H1 (cell line): Measurements from ENCODE around the gene KLF14. TPM values are rescaled to one million over a fixed set of nuclear protein-coding genes. Genes with fewer than 3 reads are reported as not detected.

ENCODE experiments used
- CTCF ChIA-PET: fragments of 300-600 bp; sonication (Branson Sonifier 250); formaldehyde crosslinking; loops from one replicate; lab custom pipeline; 2021; ENCODE audit not compliant: partially characterized antibody; lab: Charles Lee
- POLR2A ChIA-PET: fragments of 300-600 bp; sonication (Branson Sonifier 250); formaldehyde crosslinking; loops from one replicate; lab custom pipeline; 2021; ENCODE audit warnings: inconsistent platforms; ENCODE audit not compliant: partially characterized antibody; lab: Charles Lee
- DNase-seq, 2 experiments: peaks; one replicate each; pipeline versions ENCODE4 v3.0.0 to v3.0.0-alpha.2; 2010 to 2022; ENCODE audit warnings: low spot score in 2 of 2, low read depth in 1 of 2, mixed read lengths in 1 of 2
- FAIRE-seq: peaks from 2 replicates; lab custom pipeline; 2011; peaks lifted over from hg19 to GRCh38; lab: Jason Lieb, UNC
- H2AFZ ChIP-seq: 2 replicates; pipeline ENCODE4 v1.8.1; 2012; ENCODE audit warnings: low read length, inconsistent platforms
- H2AK5ac ChIP-seq: 2 replicates; pipeline ENCODE4 v1.6.1; 2013; ENCODE audit warnings: low read depth, low read length
- H2BK120ac ChIP-seq: replicated peaks from 2 replicates; pipeline ENCODE3; 2013; ENCODE audit warnings: low read depth, low read length, inconsistent platforms
- H2BK12ac ChIP-seq: 2 replicates; pipeline ENCODE4 v1.6.1; 2013; ENCODE audit warnings: low read depth, low read length
- H2BK15ac ChIP-seq: 2 replicates; pipeline ENCODE4 v1.6.1; 2013; ENCODE audit warnings: low read length
- H2BK20ac ChIP-seq: 2 replicates; pipeline ENCODE4 v1.6.1; 2013; ENCODE audit warnings: low read length
- H2BK5ac ChIP-seq: 2 replicates; pipeline ENCODE4 v1.6.1; 2013; ENCODE audit warnings: low read depth, low read length
- H3K14ac ChIP-seq: 2 replicates; pipeline ENCODE4 v1.6.1; 2013; ENCODE audit warnings: inconsistent platforms; ENCODE audit not compliant: insufficient read length
- H3K18ac ChIP-seq: 2 replicates; pipeline ENCODE4 v1.6.1; 2013; ENCODE audit warnings: low read length; ENCODE audit errors: extremely low read depth
- H3K23ac ChIP-seq: 2 replicates; pipeline ENCODE4 v1.6.1; 2013; ENCODE audit warnings: inconsistent platforms; ENCODE audit not compliant: insufficient read length
- H3K23me2 ChIP-seq: 2 replicates; pipeline ENCODE4 v1.6.1; 2013; ENCODE audit warnings: low read depth, low read length
- H3K27ac ChIP-seq: 2 replicates; pipeline ENCODE4 v1.6.1; 2011; ENCODE audit warnings: low read depth, low read length, inconsistent platforms
- H3K27me3 ChIP-seq, 4 experiments: replicated peaks in 1 of 4; 1 replicate in 1 of 4; 2 replicates in 3 of 4; pipeline versions ENCODE4 v1.6.1 to v1.8.1; 2011 to 2013; ENCODE audit warnings: low read length in 3 of 4, mild to moderate bottlenecking in 3 of 4, inconsistent platforms in 2 of 4, mixed read lengths in 2 of 4, moderate library complexity in 1 of 4; ENCODE audit not compliant: control insufficient read depth in 3 of 4, insufficient read depth in 3 of 4; ENCODE audit errors: extremely low read depth in 1 of 4
- H3K36me3 ChIP-seq, 4 experiments: 2 replicates each; pipeline versions ENCODE4 v1.6.1 to v1.8.1; 2011 to 2013; ENCODE audit warnings: mild to moderate bottlenecking in 4 of 4, low read length in 3 of 4, moderate library complexity in 2 of 4, control low read depth in 1 of 4, inconsistent platforms in 1 of 4; ENCODE audit not compliant: insufficient read depth in 4 of 4, control insufficient read depth in 2 of 4
- H3K4ac ChIP-seq: replicated peaks from 2 replicates; pipeline ENCODE3; 2013; ENCODE audit warnings: low read length, low read depth, mixed read lengths, inconsistent platforms; ENCODE audit not compliant: insufficient read length
- H3K4me1 ChIP-seq, 4 experiments: replicated peaks in 1 of 4; 1 replicate in 1 of 4; 2 replicates in 3 of 4; pipeline versions ENCODE4 v1.6.1 to v1.8.1; 2011 to 2013; ENCODE audit warnings: low read length in 3 of 4, inconsistent platforms in 2 of 4, mixed read lengths in 1 of 4; ENCODE audit not compliant: insufficient read depth in 4 of 4, control insufficient read depth in 3 of 4
- H3K4me2 ChIP-seq, 2 experiments: 2 replicates each; pipeline versions ENCODE4 v1.6.1 to v1.8.1; 2011 to 2013; ENCODE audit warnings: low read depth in 2 of 2, low read length in 2 of 2, control low read depth in 1 of 2, inconsistent platforms in 1 of 2, mild to moderate bottlenecking in 1 of 2; ENCODE audit not compliant: insufficient read depth in 1 of 2
- H3K4me3 ChIP-seq, 4 experiments: fragments of 200-600, 300-600 bp in 1 of 4; sonication (generic), shearing (Covaris generic), sonication (Bioruptor Twin) in 1 of 4; 2 replicates each; pipeline versions ENCODE4 v1.5.1 to v1.8.1; 2011 to 2016; ENCODE audit warnings: low read length in 4 of 4, low read depth in 3 of 4, control low read depth in 2 of 4, inconsistent platforms in 2 of 4, mild to moderate bottlenecking in 2 of 4, mixed read lengths in 1 of 4, moderate library complexity in 1 of 4; ENCODE audit not compliant: insufficient read depth in 2 of 4; ENCODE audit errors: extremely low read depth in 1 of 4
- H3K56ac ChIP-seq: replicated peaks from 2 replicates; pipeline ENCODE3; 2013; ENCODE audit warnings: low read depth, mild to moderate bottlenecking, mixed read lengths, low read length, inconsistent platforms; ENCODE audit not compliant: insufficient read length
- H3K79me1 ChIP-seq: 2 replicates; pipeline ENCODE4 v1.6.1; 2013; ENCODE audit warnings: low read depth, low read length, control low read depth
- H3K79me2 ChIP-seq, 2 experiments: 2 replicates each; pipeline versions ENCODE4 v1.6.1 to v1.8.1; 2012 to 2013; ENCODE audit warnings: low read length in 2 of 2, mild to moderate bottlenecking in 2 of 2, inconsistent platforms in 1 of 2; ENCODE audit not compliant: insufficient read depth in 2 of 2, control insufficient read depth in 1 of 2
- H3K9ac ChIP-seq, 4 experiments: replicated peaks in 1 of 4; 1 replicate in 1 of 4; 2 replicates in 3 of 4; pipeline versions ENCODE4 v1.6.1 to v1.8.1; 2011 to 2013; ENCODE audit warnings: low read depth in 3 of 4, low read length in 3 of 4, control low read depth in 2 of 4, mild to moderate bottlenecking in 2 of 4, moderate library complexity in 2 of 4, inconsistent platforms in 1 of 4; ENCODE audit errors: extremely low read depth in 1 of 4
- H3K9me3 ChIP-seq, 2 experiments: 2 replicates each; pipeline versions ENCODE4 v1.6.1 to v1.8.1; 2012 to 2013; ENCODE audit warnings: mild to moderate bottlenecking in 2 of 2, moderate library complexity in 2 of 2, control low read depth in 1 of 2, inconsistent platforms in 1 of 2, low read depth in 1 of 2, low read length in 1 of 2, mixed read lengths in 1 of 2; ENCODE audit not compliant: insufficient read depth in 2 of 2
- H4K20me1 ChIP-seq, 2 experiments: replicated peaks in 1 of 2; 2 replicates each; pipeline versions ENCODE3 to v1.8.1; 2011 to 2013; ENCODE audit warnings: inconsistent platforms in 2 of 2, low read length in 2 of 2, mild to moderate bottlenecking in 1 of 2; ENCODE audit not compliant: insufficient read depth in 2 of 2, control insufficient read depth in 1 of 2
- H4K5ac ChIP-seq: 2 replicates; pipeline ENCODE4 v1.6.1; 2013; ENCODE audit warnings: low read length, low read depth, mixed read lengths, inconsistent platforms; ENCODE audit not compliant: insufficient read length
- H4K8ac ChIP-seq: 2 replicates; pipeline ENCODE4 v1.8.0; 2013; ENCODE audit warnings: mild to moderate bottlenecking, moderate library complexity, low read length, inconsistent platforms; ENCODE audit not compliant: insufficient read depth; ENCODE audit errors: extremely low read depth
- H4K91ac ChIP-seq: replicated peaks from 2 replicates; pipeline ENCODE3; 2013; ENCODE audit warnings: low read length, mixed read lengths, inconsistent platforms; ENCODE audit not compliant: insufficient read length
- CBX5 ChIP-seq: fragments of 300-800, 300-1000 bp; sonication (generic); IDR thresholded peaks from 2 replicates; pipeline ENCODE4 v1.7.1; 2016; ENCODE audit warnings: antibody characterized with exemption, low read length, low read depth
- CHD1 ChIP-seq: IDR thresholded peaks from 2 replicates; pipeline ENCODE4 v1.6.1; 2012; ENCODE audit warnings: low read depth, low read length, improper control_type of control experiment
- CHD2 ChIP-seq: IDR thresholded peaks from 2 replicates; pipeline ENCODE4 v1.6.1; 2012; ENCODE audit warnings: low read length, improper control_type of control experiment
- GTF2F1 ChIP-seq: IDR thresholded peaks from 2 replicates; pipeline ENCODE4 v1.6.1; 2012; ENCODE audit warnings: low read depth, low read length, improper control_type of control experiment, borderline replicate concordance
- PHF8 ChIP-seq: fragments of 200-600 bp; sonication (generic); conservative IDR thresholded peaks from 2 replicates; pipeline ENCODE4 v1.7.1; 2012; ENCODE audit warnings: low read depth, mild to moderate bottlenecking, inconsistent platforms, low read length, moderate library complexity
- POLR2A ChIP-seq, 2 experiments: IDR thresholded peaks; 1 replicate in 1 of 2; 2 replicates in 1 of 2; pipeline ENCODE4 v1.6.1; 2011; ENCODE audit warnings: low read depth in 2 of 2, low read length in 2 of 2, mild to moderate bottlenecking in 2 of 2; ENCODE audit errors: control extremely low read depth in 1 of 2
- RXRA ChIP-seq: IDR thresholded peaks from 2 replicates; pipeline ENCODE4 v1.6.1; 2011; ENCODE audit warnings: low read depth, mild to moderate bottlenecking, low read length, moderate library complexity; ENCODE audit not compliant: insufficient read depth
- SIX5 ChIP-seq: IDR thresholded peaks from 2 replicates; pipeline ENCODE4 v1.6.1; 2011; ENCODE audit warnings: mild to moderate bottlenecking, low read depth, low read length
- TEAD4 ChIP-seq: IDR thresholded peaks from 2 replicates; pipeline ENCODE4 v1.6.1; 2012; ENCODE audit warnings: low read depth, low read length, inconsistent platforms, mixed read lengths
- ZNF274 ChIP-seq: IDR thresholded peaks from 2 replicates; pipeline ENCODE4 v1.7.0; 2012; ENCODE audit warnings: low read length, borderline replicate concordance; ENCODE audit errors: extremely low read depth
- WGBS, 2 experiments: shearing (Covaris generic) in 1 of 2; methylation state at CpG; one replicate each; pipeline versions ENCODE4 v1.1.6 to v1.1.7; 2013 to 2015; ENCODE audit warnings: low lambda C conversion rate in 2 of 2, mixed read lengths in 2 of 2, inconsistent platforms in 1 of 2, low coverage in 1 of 2, missing lambda C conversion rate in 1 of 2; ENCODE audit not compliant: insufficient replicate concordance in 2 of 2, insufficient coverage in 1 of 2, insufficient read length in 1 of 2; ENCODE audit errors: extremely low coverage in 1 of 2, missing lambda C conversion rate in 1 of 2; 5-methylcytosine and 5-hydroxymethylcytosine counted together
- polyA plus RNA-seq, 7 experiments: library from polyadenylated mRNA; depleted of rRNA in 3 of 7; stranded (reverse) in 5 of 7; unstranded in 2 of 7; fragments of >200 nt in 5 of 7; fragments of 200-250 nt in 2 of 7; gene quantifications; 1 replicate in 5 of 7; 2 replicates in 1 of 7; 4 replicates in 1 of 7; pipeline versions ENCODE4 v1.2.1 to v1.2.3, GENCODE V29; 2011 to 2013; ENCODE audit warnings: missing spikeins in 2 of 7, mixed read lengths in 2 of 7
- total RNA-seq: library from RNA; stranded (reverse); fragmentation: NEBNext Ultra II Directional; extraction: Animal tissue kit (Norgen Biotek cat#: 25700); gene quantifications from 2 replicates; pipeline ENCODE4 v1.2.1, GENCODE V29; 2021
- TF ChIP-seq, protein P1 (sequence below), 3 experiments: IDR thresholded peaks; 1 replicate in 2 of 3; 2 replicates in 1 of 3; pipeline versions ENCODE4 v1.5.1 to v1.6.1; 2011; ENCODE audit warnings: low read length in 3 of 3, mild to moderate bottlenecking in 3 of 3, inconsistent platforms in 2 of 3, low read depth in 1 of 3, moderate library complexity in 1 of 3; ENCODE audit not compliant: insufficient read depth in 1 of 3; ENCODE audit errors: control extremely low read depth in 1 of 3

The KLF14 gene
- total and polyA plus RNA-seq, 2 of the 8 experiments (the other 6 are each of a cell fraction or from before 2014, with no cell fraction given) = 0.02 TPM; not detected in 1

DNA sequence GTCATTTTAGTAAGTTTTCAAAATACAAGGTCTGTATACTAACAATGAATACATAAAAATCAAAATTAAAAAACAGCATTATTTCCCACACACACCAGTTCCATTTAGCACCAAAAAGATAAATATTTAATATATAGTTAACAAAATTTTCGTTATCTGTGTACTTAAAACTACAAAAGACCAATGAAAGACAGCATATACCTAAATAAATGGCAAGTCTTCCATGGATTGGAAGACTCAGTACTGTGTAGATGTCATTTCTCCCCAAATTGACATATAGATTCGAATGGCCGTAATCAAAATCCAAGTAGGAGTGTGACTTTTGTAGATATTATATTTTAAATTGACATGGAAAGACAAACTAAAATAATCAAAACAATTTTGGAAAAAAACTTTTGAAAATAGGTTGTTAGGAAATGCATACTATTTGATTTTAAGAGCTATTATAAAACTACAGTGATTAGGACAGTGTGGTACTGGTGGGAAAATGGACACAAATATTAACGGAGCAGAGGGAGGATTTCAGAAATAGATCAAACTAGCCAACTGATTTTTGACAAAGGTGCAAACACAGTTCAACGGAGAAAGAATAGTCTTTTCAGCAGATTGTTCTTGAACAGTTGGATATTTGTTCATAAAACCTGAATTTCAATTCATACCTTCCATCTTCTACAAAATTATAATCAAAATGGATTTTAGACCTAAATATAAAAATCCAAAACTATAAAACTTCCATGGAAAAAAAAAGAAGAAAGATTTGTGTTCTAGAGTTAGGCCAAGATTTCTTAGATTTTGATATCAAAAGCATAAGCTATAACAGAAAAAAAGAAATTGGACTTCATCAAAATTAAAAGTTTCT lies 14.8 kb upstream of the KLF14 start:
- no peaks in the 10 kb centered on the region for H3K79me2 ChIP-seq
- no peak overlapping the region for H4K5ac ChIP-seq
- no peaks in the 10 kb centered on the region for H3K79me1 ChIP-seq
- H3K4ac ChIP-seq = no peak overlapping the region
- no peak overlapping the region for H3K56ac ChIP-seq
- H2AK5ac ChIP-seq = no peak overlapping the region
- no peaks in the 10 kb centered on the region for H3K36me3 ChIP-seq
- H3K9me3 ChIP-seq = no peaks in the 10 kb centered on the region
- H4K20me1 ChIP-seq = no peaks in the 10 kb centered on the region
- POLR2A ChIA-PET = no interaction called here
- FAIRE-seq (no peak), DNase-seq (no peak)
- H3K23me2 ChIP-seq = no peaks in the 10 kb centered on the region
- WGBS, 2 experiments = 87% methylated on average over 5 of the region's 5 CpGs; no CpG with 5 or more reads in 1 of the 2 experiments
- H4K8ac ChIP-seq = no peak overlapping the region
- H4K91ac ChIP-seq = no peak overlapping the region
- H3K14ac ChIP-seq = no peak overlapping the region
- no peak overlapping the region for H3K4me3 ChIP-seq
- no peak overlapping the region for H3K23ac ChIP-seq
- H3K4me2 ChIP-seq = no peak overlapping the region
- no peak overlapping the region for H3K9ac ChIP-seq
- H3K27me3 ChIP-seq = no peaks in the 10 kb centered on the region
- no peak overlapping the region for H2AFZ ChIP-seq
- no peak overlapping the region for H3K18ac ChIP-seq
- no peak overlapping the region for H3K27ac ChIP-seq
- no peaks in the 10 kb centered on the region for H3K4me1 ChIP-seq
- H2BK5ac ChIP-seq = no peak overlapping the region
- H2BK120ac ChIP-seq = no peak overlapping the region
- CTCF ChIA-PET = interaction anchor here (0.6 to 2.2 kb wide), 3 partner anchors 9 to 644 kb away, joined by 3 to 11 read pairs (median 3); no protein-coding TSS in a partner anchor
- no peak overlapping the region for H2BK12ac ChIP-seq
- H2BK15ac ChIP-seq = no peak overlapping the region
- H2BK20ac ChIP-seq = no peak overlapping the region
- TF ChIP-seq PHF8 = no peak
- TF ChIP-seq SIX5 = no peak
- no peak for TF ChIP-seq RXRA
- TF ChIP-seq CHD2 = no peak
- TF ChIP-seq GTF2F1 = no peak
- TF ChIP-seq, protein P1, sequence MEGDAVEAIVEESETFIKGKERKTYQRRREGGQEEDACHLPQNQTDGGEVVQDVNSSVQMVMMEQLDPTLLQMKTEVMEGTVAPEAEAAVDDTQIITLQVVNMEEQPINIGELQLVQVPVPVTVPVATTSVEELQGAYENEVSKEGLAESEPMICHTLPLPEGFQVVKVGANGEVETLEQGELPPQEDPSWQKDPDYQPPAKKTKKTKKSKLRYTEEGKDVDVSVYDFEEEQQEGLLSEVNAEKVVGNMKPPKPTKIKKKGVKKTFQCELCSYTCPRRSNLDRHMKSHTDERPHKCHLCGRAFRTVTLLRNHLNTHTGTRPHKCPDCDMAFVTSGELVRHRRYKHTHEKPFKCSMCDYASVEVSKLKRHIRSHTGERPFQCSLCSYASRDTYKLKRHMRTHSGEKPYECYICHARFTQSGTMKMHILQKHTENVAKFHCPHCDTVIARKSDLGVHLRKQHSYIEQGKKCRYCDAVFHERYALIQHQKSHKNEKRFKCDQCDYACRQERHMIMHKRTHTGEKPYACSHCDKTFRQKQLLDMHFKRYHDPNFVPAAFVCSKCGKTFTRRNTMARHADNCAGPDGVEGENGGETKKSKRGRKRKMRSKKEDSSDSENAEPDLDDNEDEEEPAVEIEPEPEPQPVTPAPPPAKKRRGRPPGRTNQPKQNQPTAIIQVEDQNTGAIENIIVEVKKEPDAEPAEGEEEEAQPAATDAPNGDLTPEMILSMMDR (IDR thresholded peaks at IDR 0.05; ENCODE audit: control extremely low read depth in 1 of 3, insufficient read depth in 1 of 3, low read depth in 1 of 3, low read length in 3 of 3) = no peak
- TF ChIP-seq CHD1 = no peak
- no peak for TF ChIP-seq TEAD4
- no peak for TF ChIP-seq CBX5
- no peak for TF ChIP-seq ZNF274
- no peak for TF ChIP-seq POLR2A (IDR thresholded peaks at IDR 0.05; ENCODE audit: control extremely low read depth in 1 of 2, low read depth in 2 of 2, low read length in 2 of 2)
